T-helper 1 cell treated with Interleukin-12 subunit alpha and Interleukin-12 subunit beta and Interleukin-4 antibody, amounts not matched to agents 30 μg/mL and 1 μg/mL, for 36 hours (primary cell): ENCODE data around the gene BCKDK.
A peak's percentile ranks its signal among the peaks of the same experiment; 100 is the strongest.

Source experiments
- H3K27ac Mint-ChIP-seq: one replicate; pipeline ENCODE4 v1.8.0; 2021; ENCODE audit warnings: mild to moderate bottlenecking, mixed read lengths
- H3K27me3 Mint-ChIP-seq: one replicate; pipeline ENCODE4 v1.8.0; 2021; ENCODE audit warnings: low read depth, mixed read lengths
- H3K36me3 Mint-ChIP-seq: one replicate; pipeline ENCODE4 v1.8.0; 2021; ENCODE audit warnings: low read depth, mixed read lengths
- H3K4me1 Mint-ChIP-seq: one replicate; pipeline ENCODE4 v1.8.0; 2021; ENCODE audit warnings: low read depth, mixed read lengths
- H3K4me3 Mint-ChIP-seq: one replicate; pipeline ENCODE4 v1.8.0; 2021; ENCODE audit warnings: mild to moderate bottlenecking, moderate library complexity, mixed read lengths
- H3K9me3 Mint-ChIP-seq: one replicate; pipeline ENCODE4 v1.8.0; 2021; ENCODE audit warnings: mixed read lengths

Gene BCKDK

GRCh38 chr16:31108035-31108793, at the start of gene BCKDK:
TSS of gene BCKDK (plus strand) at chr16:31108386. CDS start at chr16:31109224, 838 bp downstream.
- Mint-ChIP-seq H3K27ac (peak within 1 kb of the TSS; percentile 92), H3K36me3 (peaks cover 7% of the 10 kb centered on the region), H3K4me3 (peak within 1 kb of the TSS; percentile 88), H3K27me3 (no peaks in the 10 kb centered on the region), H3K4me1 (peaks cover 14% of the 10 kb centered on the region), H3K9me3 (no peaks in the 10 kb centered on the region)

- peaks cover 29% of the 10 kb centered on the region for H3K4me1 Mint-ChIP-seq
- H3K9me3 Mint-ChIP-seq, result no peaks in the 10 kb centered on the region
- peaks cover 22% of the 10 kb centered on the region for H3K36me3 Mint-ChIP-seq
- no peak overlapping the region for H3K4me3 Mint-ChIP-seq
- H3K27ac Mint-ChIP-seq, result no peak overlapping the region
- H3K27me3 Mint-ChIP-seq, result no peaks in the 10 kb centered on the region
Measured at GRCh38 chr16:31061126-31061812, 46.9 kb upstream of the BCKDK start.

- H3K4me3 Mint-ChIP-seq, result no peak overlapping the region
- H3K27me3 Mint-ChIP-seq, result no peaks in the 10 kb centered on the region
- peaks cover 34% of the 10 kb centered on the region for H3K4me1 Mint-ChIP-seq
- H3K27ac Mint-ChIP-seq, result no peak overlapping the region
- no peaks in the 10 kb centered on the region for H3K9me3 Mint-ChIP-seq
- H3K36me3 Mint-ChIP-seq, result peaks cover 22% of the 10 kb centered on the region
Measured at GRCh38 chr16:31061813-31062440, 46.3 kb upstream of the BCKDK start.

GRCh38 chr16:31063495-31063842, 44.7 kb upstream of the BCKDK start:
- peaks cover 22% of the 10 kb centered on the region for H3K36me3 Mint-ChIP-seq
- peaks cover 39% of the 10 kb centered on the region for H3K4me1 Mint-ChIP-seq
- no peaks in the 10 kb centered on the region for H3K27me3 Mint-ChIP-seq
- H3K9me3 Mint-ChIP-seq, result no peaks in the 10 kb centered on the region
- H3K27ac Mint-ChIP-seq, result peak overlapping the region; percentile 72
- H3K4me3 Mint-ChIP-seq, result peak overlapping the region; percentile 70

- peak overlapping the region; percentile 79 for H3K27ac Mint-ChIP-seq
- H3K9me3 Mint-ChIP-seq, result no peaks in the 10 kb centered on the region
- H3K27me3 Mint-ChIP-seq, result no peaks in the 10 kb centered on the region
- peak overlapping the region; percentile 70 for H3K4me3 Mint-ChIP-seq
- H3K4me1 Mint-ChIP-seq, result peaks cover 39% of the 10 kb centered on the region
- H3K36me3 Mint-ChIP-seq, result peaks cover 22% of the 10 kb centered on the region
Measured at GRCh38 chr16:31063843-31064611, 44.2 kb upstream of the BCKDK start.

- Mint-ChIP-seq H3K4me1 (peaks cover 43% of the 10 kb centered on the region), H3K4me3 (peak overlapping the region; percentile 70), H3K27me3 (no peaks in the 10 kb centered on the region), H3K9me3 (no peaks in the 10 kb centered on the region), H3K27ac (peak overlapping the region; percentile 79), H3K36me3 (peaks cover 19% of the 10 kb centered on the region)
Measured at GRCh38 chr16:31064882-31065461, 43.2 kb upstream of the BCKDK start.

- H3K4me3 Mint-ChIP-seq, result no peak overlapping the region
- H3K9me3 Mint-ChIP-seq, result no peaks in the 10 kb centered on the region
- H3K27me3 Mint-ChIP-seq, result no peaks in the 10 kb centered on the region
- H3K36me3 Mint-ChIP-seq, result peaks cover 10% of the 10 kb centered on the region
- no peak overlapping the region for H3K27ac Mint-ChIP-seq
- peaks cover 53% of the 10 kb centered on the region for H3K4me1 Mint-ChIP-seq
Measured at GRCh38 chr16:31067342-31067741, 40.8 kb upstream of the BCKDK start.

- H3K27me3 Mint-ChIP-seq, result no peaks in the 10 kb centered on the region
- no peaks in the 10 kb centered on the region for H3K9me3 Mint-ChIP-seq
- H3K4me1 Mint-ChIP-seq, result peaks cover 30% of the 10 kb centered on the region
- H3K36me3 Mint-ChIP-seq, result peaks cover 9% of the 10 kb centered on the region
- H3K27ac Mint-ChIP-seq, result peak overlapping the region; percentile 88
- H3K4me3 Mint-ChIP-seq, result peak overlapping the region; percentile 99
Measured at GRCh38 chr16:31071861-31072260, 36.3 kb upstream of the BCKDK start.

GRCh38 chr16:31072540-31073141, 35.5 kb upstream of the BCKDK start:
- peak overlapping the region; percentile 88 for H3K27ac Mint-ChIP-seq
- H3K36me3 Mint-ChIP-seq, result peaks cover 9% of the 10 kb centered on the region
- no peaks in the 10 kb centered on the region for H3K9me3 Mint-ChIP-seq
- no peaks in the 10 kb centered on the region for H3K27me3 Mint-ChIP-seq
- H3K4me1 Mint-ChIP-seq, result peaks cover 26% of the 10 kb centered on the region
- H3K4me3 Mint-ChIP-seq, result peak overlapping the region; percentile 99

- no peaks in the 10 kb centered on the region for H3K27me3 Mint-ChIP-seq
- H3K36me3 Mint-ChIP-seq, result peaks cover 14% of the 10 kb centered on the region
- H3K4me3 Mint-ChIP-seq, result peak overlapping the region; percentile 99
- H3K9me3 Mint-ChIP-seq, result no peaks in the 10 kb centered on the region
- peak overlapping the region; percentile 98 for H3K27ac Mint-ChIP-seq
- peaks cover 24% of the 10 kb centered on the region for H3K4me1 Mint-ChIP-seq
Measured at GRCh38 chr16:31073142-31073969, 34.8 kb upstream of the BCKDK start.

GRCh38 chr16:31073970-31074813, 34.0 kb upstream of the BCKDK start, which contains the start of the genes ZNF646 and ZNF668:
TSS of gene ZNF646 (plus strand) at chr16:31074422. CDS start at chr16:31076325, 1,903 bp downstream.
TSS of gene ZNF668 (minus strand) at chr16:31074240. CDS start at chr16:31064459, 9,781 bp downstream.
- no peaks in the 10 kb centered on the region for H3K27me3 Mint-ChIP-seq
- H3K36me3 Mint-ChIP-seq, result peaks cover 19% of the 10 kb centered on the region
- H3K4me3 Mint-ChIP-seq, result peak within 1 kb of the TSS; percentile 99
- H3K9me3 Mint-ChIP-seq, result no peaks in the 10 kb centered on the region
- peaks cover 23% of the 10 kb centered on the region for H3K4me1 Mint-ChIP-seq
- H3K27ac Mint-ChIP-seq, result peak within 1 kb of the TSS; percentile 98

GRCh38 chr16:31074814-31075183, 33.4 kb upstream of the BCKDK start:
- Mint-ChIP-seq H3K36me3 (peaks cover 23% of the 10 kb centered on the region), H3K27me3 (no peaks in the 10 kb centered on the region), H3K9me3 (no peaks in the 10 kb centered on the region), H3K4me1 (peaks cover 22% of the 10 kb centered on the region), H3K4me3 (peak overlapping the region; percentile 99), H3K27ac (peak overlapping the region; percentile 98)
